HepG2 (cell line): Measurements from ENCODE around the gene GRAP. TPM values are rescaled to one million over a fixed set of nuclear protein-coding genes. Genes with fewer than 3 reads are reported as not detected.
A peak's percentile ranks its signal among the peaks of the same experiment; 100 is the strongest.

Experiments
- ASH2L ChIP-seq: fragments of 300-600, 200-600 bp; sonication (generic); IDR thresholded peaks from 2 replicates; pipeline ENCODE4 v1.7.0; 2017; ENCODE audit warnings: low read depth, mild to moderate bottlenecking, moderate library complexity, mixed read lengths, low read length; ENCODE audit not compliant: insufficient read length
- GATAD1 ChIP-seq: IDR thresholded peaks from 2 replicates; pipeline ENCODE4 v1.6.1; 2016; ENCODE audit warnings: missing genetic modification reagents, missing compliant biosample characterization
- HBP1 ChIP-seq: IDR thresholded peaks from 2 replicates; pipeline ENCODE4 v1.6.1; 2016; ENCODE audit warnings: low read depth, control low read depth
- HES4 ChIP-seq: sonication (generic); formaldehyde crosslinking; IDR thresholded peaks from 2 replicates; pipeline ENCODE4 v1.9.0; 2021; ENCODE audit warnings: mild to moderate bottlenecking, missing genetic modification reagents, borderline replicate concordance
- LCORL ChIP-seq, 2 experiments: fragments of 450-650 bp in 1 of 2; sonication (generic) in 1 of 2; formaldehyde crosslinking in 1 of 2; IDR thresholded peaks; 2 replicates each; pipeline versions ENCODE4 v1.5.0 to v1.6.1; 2017 to 2020; ENCODE audit warnings: antibody characterized with exemption in 1 of 2, missing genetic modification reagents in 1 of 2
- PAWR ChIP-seq: sonication (generic); formaldehyde crosslinking; IDR thresholded peaks from 2 replicates; pipeline ENCODE4 v1.4.0; 2020; ENCODE audit warnings: missing genetic modification reagents, mild to moderate bottlenecking, borderline replicate concordance
- POLR2G ChIP-seq: fragments of 200-400 bp; formaldehyde crosslinking; IDR thresholded peaks from 2 replicates; pipeline ENCODE4 v1.6.1; 2018; ENCODE audit warnings: mild to moderate bottlenecking, low read depth, low read length, moderate library complexity
- STAG1 ChIP-seq: sonication (generic); formaldehyde crosslinking; IDR thresholded peaks from 2 replicates; pipeline ENCODE4 v1.4.0; 2020; ENCODE audit warnings: missing genetic modification reagents
- TEAD3 ChIP-seq: optimal IDR thresholded peaks from 2 replicates; pipeline ENCODE3; 2016; ENCODE audit warnings: borderline replicate concordance
- ZBTB7A ChIP-seq: sonication (generic); formaldehyde crosslinking; IDR thresholded peaks from 2 replicates; pipeline ENCODE4 v1.8.0; 2022; ENCODE audit warnings: mild to moderate bottlenecking, missing genetic modification reagents
- ZNF703 ChIP-seq: sonication (generic); formaldehyde crosslinking; IDR thresholded peaks from 2 replicates; pipeline ENCODE4 v1.5.1; 2020; ENCODE audit warnings: missing genetic modification reagents, mild to moderate bottlenecking, moderate library complexity, borderline replicate concordance
- ZNF747 ChIP-seq: sonication (generic); formaldehyde crosslinking; IDR thresholded peaks from 2 replicates; pipeline ENCODE4 v1.8.1; 2023; ENCODE audit warnings: missing genetic modification reagents, mild to moderate bottlenecking, borderline replicate concordance
- ZNF768 ChIP-seq: sonication (generic); formaldehyde crosslinking; IDR thresholded peaks from 2 replicates; pipeline ENCODE4 v1.4.0; 2020; ENCODE audit warnings: missing genetic modification reagents
- ZNF878 ChIP-seq: sonication (generic); formaldehyde crosslinking; IDR thresholded peaks from 2 replicates; pipeline ENCODE4 v1.8.1; 2023; ENCODE audit warnings: mild to moderate bottlenecking, missing genetic modification reagents, moderate library complexity
- polyA plus RNA-seq, 8 experiments: library from polyadenylated mRNA; depleted of rRNA in 3 of 8; stranded (reverse) in 7 of 8; unstranded in 1 of 8; fragments of >200 nt; fragmentation: Illumina TruSeq in 4 of 8; extraction: Trizol in 4 of 8; gene quantifications; 2 replicates each; pipeline versions ENCODE4 v1.2.1 to v1.2.3, GENCODE V29; 2011 to 2016; ENCODE audit warnings: low read depth in 4 of 8, missing spikeins in 1 of 8, mixed read lengths in 1 of 8; ENCODE audit not compliant: insufficient read depth in 1 of 8
- total RNA-seq, 5 experiments: library from RNA; depleted of rRNA; stranded (reverse); fragments of >200 nt; fragmentation: Illumina TruSeq; extraction: Trizol; gene quantifications; 2 replicates each; pipeline ENCODE4 v1.2.3, GENCODE V29; 2016; ENCODE audit warnings: low read depth in 1 of 5
- TF ChIP-seq, protein P1 (sequence below): IDR thresholded peaks from 2 replicates; pipeline ENCODE4 v1.4.0; 2020; ENCODE audit warnings: mild to moderate bottlenecking, missing genetic modification reagents
- TF ChIP-seq, protein P2 (sequence below): sonication (generic); formaldehyde crosslinking; IDR thresholded peaks from 2 replicates; pipeline ENCODE4; 2020; ENCODE audit warnings: missing genetic modification reagents, mild to moderate bottlenecking, borderline replicate concordance
- TF ChIP-seq, protein P3 (sequence below): sonication (generic); formaldehyde crosslinking; IDR thresholded peaks from 2 replicates; pipeline ENCODE4 v1.4.0; 2020; ENCODE audit warnings: mild to moderate bottlenecking, missing genetic modification reagents
- TF ChIP-seq, protein P4 (sequence below): IDR thresholded peaks from 2 replicates; pipeline ENCODE4 v1.6.1; 2016; ENCODE audit warnings: missing genetic modification reagents, missing compliant biosample characterization

The GRAP gene
- total and polyA plus RNA-seq, 2 of the 13 experiments (the other 11 are each of a cell fraction or from before 2014, with no cell fraction given), result 0.77 to 1.7 TPM

- TF ChIP-seq ZNF768 (peak; percentile 42; the same call in 1 of the 2 replicates), HES4 (CRISPR knock-in tag) (no peak), TEAD3 (peak; percentile 12), HBP1 (no peak), POLR2G (peak; percentile 48; the same call in 1 of the 2 replicates), PAWR (no peak), ZBTB7A (CRISPR knock-in tag) (0 out of 2 replicates have a peak, but pooled peaks have one; percentile 28), LCORL (IDR thresholded peaks at IDR 0.05) (no peak), LCORL (CRISPR knock-in tag; IDR thresholded peaks at IDR 0.05) (no peak), ASH2L (peak; percentile 66), ZNF878 (CRISPR knock-in tag) (no peak), GATAD1 (CRISPR knock-in tag) (no peak), STAG1 (CRISPR knock-in tag) (no peak), ZNF747 (CRISPR knock-in tag) (no peak), ZNF703 (0 out of 2 replicates have a peak, but pooled peaks have one; percentile 45)
- TF ChIP-seq, protein P1, sequence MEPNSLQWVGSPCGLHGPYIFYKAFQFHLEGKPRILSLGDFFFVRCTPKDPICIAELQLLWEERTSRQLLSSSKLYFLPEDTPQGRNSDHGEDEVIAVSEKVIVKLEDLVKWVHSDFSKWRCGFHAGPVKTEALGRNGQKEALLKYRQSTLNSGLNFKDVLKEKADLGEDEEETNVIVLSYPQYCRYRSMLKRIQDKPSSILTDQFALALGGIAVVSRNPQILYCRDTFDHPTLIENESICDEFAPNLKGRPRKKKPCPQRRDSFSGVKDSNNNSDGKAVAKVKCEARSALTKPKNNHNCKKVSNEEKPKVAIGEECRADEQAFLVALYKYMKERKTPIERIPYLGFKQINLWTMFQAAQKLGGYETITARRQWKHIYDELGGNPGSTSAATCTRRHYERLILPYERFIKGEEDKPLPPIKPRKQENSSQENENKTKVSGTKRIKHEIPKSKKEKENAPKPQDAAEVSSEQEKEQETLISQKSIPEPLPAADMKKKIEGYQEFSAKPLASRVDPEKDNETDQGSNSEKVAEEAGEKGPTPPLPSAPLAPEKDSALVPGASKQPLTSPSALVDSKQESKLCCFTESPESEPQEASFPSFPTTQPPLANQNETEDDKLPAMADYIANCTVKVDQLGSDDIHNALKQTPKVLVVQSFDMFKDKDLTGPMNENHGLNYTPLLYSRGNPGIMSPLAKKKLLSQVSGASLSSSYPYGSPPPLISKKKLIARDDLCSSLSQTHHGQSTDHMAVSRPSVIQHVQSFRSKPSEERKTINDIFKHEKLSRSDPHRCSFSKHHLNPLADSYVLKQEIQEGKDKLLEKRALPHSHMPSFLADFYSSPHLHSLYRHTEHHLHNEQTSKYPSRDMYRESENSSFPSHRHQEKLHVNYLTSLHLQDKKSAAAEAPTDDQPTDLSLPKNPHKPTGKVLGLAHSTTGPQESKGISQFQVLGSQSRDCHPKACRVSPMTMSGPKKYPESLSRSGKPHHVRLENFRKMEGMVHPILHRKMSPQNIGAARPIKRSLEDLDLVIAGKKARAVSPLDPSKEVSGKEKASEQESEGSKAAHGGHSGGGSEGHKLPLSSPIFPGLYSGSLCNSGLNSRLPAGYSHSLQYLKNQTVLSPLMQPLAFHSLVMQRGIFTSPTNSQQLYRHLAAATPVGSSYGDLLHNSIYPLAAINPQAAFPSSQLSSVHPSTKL, result 0 out of 2 replicates have a peak, but pooled peaks have one; percentile 21
- TF ChIP-seq, protein P2, sequence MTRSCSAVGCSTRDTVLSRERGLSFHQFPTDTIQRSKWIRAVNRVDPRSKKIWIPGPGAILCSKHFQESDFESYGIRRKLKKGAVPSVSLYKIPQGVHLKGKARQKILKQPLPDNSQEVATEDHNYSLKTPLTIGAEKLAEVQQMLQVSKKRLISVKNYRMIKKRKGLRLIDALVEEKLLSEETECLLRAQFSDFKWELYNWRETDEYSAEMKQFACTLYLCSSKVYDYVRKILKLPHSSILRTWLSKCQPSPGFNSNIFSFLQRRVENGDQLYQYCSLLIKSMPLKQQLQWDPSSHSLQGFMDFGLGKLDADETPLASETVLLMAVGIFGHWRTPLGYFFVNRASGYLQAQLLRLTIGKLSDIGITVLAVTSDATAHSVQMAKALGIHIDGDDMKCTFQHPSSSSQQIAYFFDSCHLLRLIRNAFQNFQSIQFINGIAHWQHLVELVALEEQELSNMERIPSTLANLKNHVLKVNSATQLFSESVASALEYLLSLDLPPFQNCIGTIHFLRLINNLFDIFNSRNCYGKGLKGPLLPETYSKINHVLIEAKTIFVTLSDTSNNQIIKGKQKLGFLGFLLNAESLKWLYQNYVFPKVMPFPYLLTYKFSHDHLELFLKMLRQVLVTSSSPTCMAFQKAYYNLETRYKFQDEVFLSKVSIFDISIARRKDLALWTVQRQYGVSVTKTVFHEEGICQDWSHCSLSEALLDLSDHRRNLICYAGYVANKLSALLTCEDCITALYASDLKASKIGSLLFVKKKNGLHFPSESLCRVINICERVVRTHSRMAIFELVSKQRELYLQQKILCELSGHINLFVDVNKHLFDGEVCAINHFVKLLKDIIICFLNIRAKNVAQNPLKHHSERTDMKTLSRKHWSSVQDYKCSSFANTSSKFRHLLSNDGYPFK (CRISPR knock-in tag), result 0 out of 2 replicates have a peak, but pooled peaks have one; percentile 11
- TF ChIP-seq, protein P3, sequence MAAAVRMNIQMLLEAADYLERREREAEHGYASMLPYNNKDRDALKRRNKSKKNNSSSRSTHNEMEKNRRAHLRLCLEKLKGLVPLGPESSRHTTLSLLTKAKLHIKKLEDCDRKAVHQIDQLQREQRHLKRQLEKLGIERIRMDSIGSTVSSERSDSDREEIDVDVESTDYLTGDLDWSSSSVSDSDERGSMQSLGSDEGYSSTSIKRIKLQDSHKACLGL (CRISPR knock-in tag), result 0 out of 2 replicates have a peak, but pooled peaks have one; percentile 7
- TF ChIP-seq, protein P4, sequence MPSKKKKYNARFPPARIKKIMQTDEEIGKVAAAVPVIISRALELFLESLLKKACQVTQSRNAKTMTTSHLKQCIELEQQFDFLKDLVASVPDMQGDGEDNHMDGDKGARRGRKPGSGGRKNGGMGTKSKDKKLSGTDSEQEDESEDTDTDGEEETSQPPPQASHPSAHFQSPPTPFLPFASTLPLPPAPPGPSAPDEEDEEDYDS, result no peak
Observed at GRCh38 chr17:19003543-19004420, 43.0 kb downstream of the GRAP start (continued).
